A549 (cell line): ENCODE data around the gene NMNAT2. TPM values are rescaled to one million over a fixed set of nuclear protein-coding genes. Genes with fewer than 3 reads are reported as not detected.
A peak's percentile ranks its signal among the peaks of the same experiment; 100 is the strongest.

ENCODE experiments used
- ATAC-seq, 2 experiments: fragments of 200-7000 bp in 1 of 2; fragments of >200 bp in 1 of 2; cut with Nextera tagmentation in 1 of 2; cut with Tn5 transposase in 1 of 2; 3 replicates each; pipeline versions ENCODE4 v1.8.0 to v1.9.1; 2018 to 2020; ENCODE audit warnings: mild to moderate bottlenecking in 1 of 2, moderate library complexity in 1 of 2
- CTCF ChIA-PET: fragments of 300-600 bp; sonication (Branson Sonifier 250); formaldehyde crosslinking; extraction: SDS; loops from one replicate; lab custom pipeline; 2021; ENCODE audit warnings: antibody characterized with exemption, inconsistent platforms; lab: Yijun Ruan, JAX
- POLR2A ChIA-PET: fragments of 350-600 bp; formaldehyde crosslinking; extraction: SDS; loops from one replicate; lab custom pipeline; 2021; ENCODE audit warnings: antibody characterized with exemption, inconsistent platforms; lab: Yijun Ruan, JAX
- DNase-seq, 2 experiments: peaks; one replicate each; pipeline versions ENCODE4 v3.0.0 to v3.0.0-alpha.2; 2011 to 2016; ENCODE audit warnings: low read depth in 1 of 2, low spot score in 1 of 2
- FAIRE-seq: peaks from 2 replicates; lab custom pipeline; 2011; peaks lifted over from hg19 to GRCh38; lab: Jason Lieb, UNC
- H3K27ac ChIP-seq, 2 experiments: fragments of >200 bp; sonication (Bioruptor Twin); formaldehyde crosslinking; 3 replicates each; pipeline ENCODE4 v1.5.1; 2016 to 2017
- H3K4me1 ChIP-seq: fragments of >200 bp; sonication (Bioruptor Twin); formaldehyde crosslinking; 3 replicates; pipeline ENCODE4 v1.6.1; 2016
- H3K4me2 ChIP-seq: fragments of >200 bp; sonication (Bioruptor Twin); formaldehyde crosslinking; 3 replicates; pipeline ENCODE4 v1.6.1; 2016
- H3K4me3 ChIP-seq: fragments of >200 bp; sonication (Bioruptor Twin); formaldehyde crosslinking; 3 replicates; pipeline ENCODE4 v1.5.1; 2016
- H3K9me3 ChIP-seq: fragments of >200 bp; sonication (Bioruptor Twin); formaldehyde crosslinking; 3 replicates; pipeline ENCODE4 v1.6.1; 2016
- BHLHE40 ChIP-seq: IDR thresholded peaks from 2 replicates; pipeline ENCODE4 v1.6.1; 2012; ENCODE audit warnings: low read depth, low read length, inconsistent platforms
- CEBPB ChIP-seq, 2 experiments: fragments of >200 bp in 1 of 2; sonication (Bioruptor Twin) in 1 of 2; formaldehyde crosslinking in 1 of 2; IDR thresholded peaks; 2 replicates each; pipeline ENCODE4 v1.6.1; 2012 to 2016
- CHD2 ChIP-seq: fragments of 150-350 bp; IDR thresholded peaks from 2 replicates; pipeline ENCODE4 v1.6.1; 2014; ENCODE audit warnings: low read length; ENCODE audit not compliant: partially characterized antibody
- FOSB ChIP-seq: fragments of 250-450 bp; sonication (Bioruptor Pico); IDR thresholded peaks from 2 replicates; pipeline ENCODE4 v1.5.0; 2020; ENCODE audit warnings: mild to moderate bottlenecking, moderate library complexity
- HEYL ChIP-seq: fragments of 250-450 bp; sonication (Bioruptor Pico); IDR thresholded peaks from 2 replicates; pipeline ENCODE4 v1.8.0; 2021; ENCODE audit warnings: mild to moderate bottlenecking, moderate library complexity
- JUNB ChIP-seq: fragments of >200 bp; sonication (Bioruptor Twin); formaldehyde crosslinking; IDR thresholded peaks from 2 replicates; pipeline ENCODE4 v1.6.1; 2016
- MAZ ChIP-seq: fragments of 150-350 bp; IDR thresholded peaks from 2 replicates; pipeline ENCODE4 v1.6.1; 2014; ENCODE audit warnings: antibody characterized with exemption, low read depth, low read length, borderline replicate concordance
- NFE2L2 ChIP-seq: fragments of 150-350 bp; conservative IDR thresholded peaks from 2 replicates; pipeline ENCODE4 v1.6.1; 2014; ENCODE audit warnings: low read length
- NPAS2 ChIP-seq: fragments of 250-450 bp; sonication (Bioruptor Pico); IDR thresholded peaks from 2 replicates; pipeline ENCODE4 v1.8.0; 2022; ENCODE audit warnings: mild to moderate bottlenecking, moderate library complexity, borderline replicate concordance
- POLR2A ChIP-seq: IDR thresholded peaks from 2 replicates; pipeline ENCODE4 v1.6.1; 2012; ENCODE audit warnings: mild to moderate bottlenecking, low read length
- RCOR1 ChIP-seq: fragments of 150-350 bp; IDR thresholded peaks from 2 replicates; pipeline ENCODE4 v1.6.1; 2014; ENCODE audit warnings: antibody characterized with exemption, low read length, low read depth
- RFX5 ChIP-seq: fragments of 450-650 bp; IDR thresholded peaks from 2 replicates; pipeline ENCODE4 v1.7.1; 2014; ENCODE audit warnings: antibody characterized with exemption, mild to moderate bottlenecking, moderate library complexity
- SMC3 ChIP-seq: fragments of >200 bp; sonication (Bioruptor Twin); formaldehyde crosslinking; IDR thresholded peaks from 3 replicates; pipeline ENCODE4 v1.6.1; 2018; ENCODE audit warnings: inconsistent platforms
- SREBF2 ChIP-seq: fragments of 450-650 bp; IDR thresholded peaks from 2 replicates; pipeline ENCODE4 v1.6.1; 2014; ENCODE audit warnings: mild to moderate bottlenecking, moderate library complexity
- TFCP2L1 ChIP-seq: fragments of 250-450 bp; sonication (Bioruptor Pico); IDR thresholded peaks from 2 replicates; pipeline ENCODE4 v1.5.0; 2021; ENCODE audit warnings: mild to moderate bottlenecking
- TP53 ChIP-seq: fragments of 250-450 bp; sonication (Bioruptor Pico); IDR thresholded peaks from 2 replicates; pipeline ENCODE4 v1.5.0; 2021; ENCODE audit warnings: mild to moderate bottlenecking, moderate library complexity
- ZFP36 ChIP-seq: fragments of 450-650 bp; IDR thresholded peaks from 2 replicates; pipeline ENCODE4 v1.6.1; 2014; ENCODE audit warnings: borderline replicate concordance; ENCODE audit not compliant: partially characterized antibody
- ZNF302 ChIP-seq: fragments of 250-450 bp; sonication (Bioruptor Pico); IDR thresholded peaks from 2 replicates; pipeline ENCODE4 v1.9.0; 2021; ENCODE audit warnings: inconsistent platforms, mild to moderate bottlenecking, moderate library complexity
- ZSCAN20 ChIP-seq: fragments of 250-450 bp; sonication (Bioruptor Pico); IDR thresholded peaks from 2 replicates; pipeline ENCODE4 v1.8.0; 2022; ENCODE audit warnings: mild to moderate bottlenecking, moderate library complexity
- WGBS: methylation state at CpG from one replicate; pipeline ENCODE4 v1.1.6; 2017; ENCODE audit errors: missing lambda C conversion rate; 5-methylcytosine and 5-hydroxymethylcytosine counted together
- polyA plus RNA-seq, 4 experiments: library from polyadenylated mRNA; depleted of rRNA in 3 of 4; stranded (reverse); fragments of >200 nt; fragmentation: RNase III in 1 of 4; extraction: RNeasy Plus Mini Kit Qiagen cat#74134 plus additional on column Dnase treatment in 1 of 4; gene quantifications; 2 replicates in 3 of 4; 3 replicates in 1 of 4; pipeline ENCODE4 v1.2.3, GENCODE V29; 2011 to 2017
- TF ChIP-seq, protein P1 (sequence below): fragments of >200 bp; sonication (Bioruptor Twin); formaldehyde crosslinking; IDR thresholded peaks from 3 replicates; pipeline ENCODE4 v1.5.1; 2016
- TF ChIP-seq, protein P2 (sequence below): fragments of 200-600 bp; sonication (generic); IDR thresholded peaks from 2 replicates; pipeline ENCODE4 v1.6.1; 2016; ENCODE audit warnings: antibody characterized with exemption, mild to moderate bottlenecking, moderate library complexity

NMNAT2 gene
- polyA plus RNA-seq, 2 of the 4 experiments (the other 2 are of a cell fraction): 0.16 to 0.63 TPM

DNA sequence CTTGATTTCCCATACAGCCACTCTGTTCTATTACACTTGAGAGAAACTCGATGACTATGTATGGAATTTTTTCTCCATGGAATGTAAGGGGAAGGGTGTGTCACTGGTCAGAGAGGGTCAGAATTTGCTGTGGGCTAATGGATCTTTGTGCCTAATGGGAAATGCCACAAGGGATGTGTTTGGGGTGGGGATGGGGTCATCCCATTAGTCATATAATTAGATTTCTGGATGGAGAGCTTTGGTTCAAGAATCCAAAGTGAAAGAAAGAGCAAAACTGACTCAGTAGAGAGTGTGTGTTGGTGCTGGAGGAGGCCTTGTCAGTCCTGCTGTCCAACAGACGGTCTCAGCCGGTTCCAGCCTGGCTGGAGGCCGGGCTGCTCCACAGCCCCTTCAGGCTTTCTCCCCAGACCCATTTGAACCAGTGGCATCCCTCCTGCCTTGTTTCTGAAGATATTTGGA lies 145.8 kb downstream of the NMNAT2 start:
- Histone ChIP-seq H3K27ac (peak overlapping the region in 1 of 2 experiments; percentile 61; a peak in 3 of 6 replicates), H3K4me3 (no peak overlapping the region), H3K4me2 (peak overlapping the region; percentile 42; the same call in 2 of the 3 replicates), H3K4me1 (peaks cover 24% of the 10 kb centered on the region), H3K9me3 (no peaks in the 10 kb centered on the region)
- FAIRE-seq (no peak), ATAC-seq (peak; percentile 57 to 77; a peak in 5 of 6 replicates), DNase-seq (peak; percentile 40 to 53)
- TF ChIP-seq FOSB (CRISPR knock-in tag) (no peak), TP53 (CRISPR knock-in tag) (no peak), POLR2A (no peak), TFCP2L1 (CRISPR knock-in tag) (no peak), RCOR1 (no peak), CHD2 (no peak), ZFP36 (no peak), BHLHE40 (no peak), SMC3 (no peak), JUNB (no peak), CEBPB (IDR thresholded peaks at IDR 0.05) (no peak), ZNF302 (CRISPR knock-in tag) (no peak), MAZ (no peak), SREBF2 (no peak), HEYL (CRISPR knock-in tag) (no peak)
- TF ChIP-seq, protein P1, sequence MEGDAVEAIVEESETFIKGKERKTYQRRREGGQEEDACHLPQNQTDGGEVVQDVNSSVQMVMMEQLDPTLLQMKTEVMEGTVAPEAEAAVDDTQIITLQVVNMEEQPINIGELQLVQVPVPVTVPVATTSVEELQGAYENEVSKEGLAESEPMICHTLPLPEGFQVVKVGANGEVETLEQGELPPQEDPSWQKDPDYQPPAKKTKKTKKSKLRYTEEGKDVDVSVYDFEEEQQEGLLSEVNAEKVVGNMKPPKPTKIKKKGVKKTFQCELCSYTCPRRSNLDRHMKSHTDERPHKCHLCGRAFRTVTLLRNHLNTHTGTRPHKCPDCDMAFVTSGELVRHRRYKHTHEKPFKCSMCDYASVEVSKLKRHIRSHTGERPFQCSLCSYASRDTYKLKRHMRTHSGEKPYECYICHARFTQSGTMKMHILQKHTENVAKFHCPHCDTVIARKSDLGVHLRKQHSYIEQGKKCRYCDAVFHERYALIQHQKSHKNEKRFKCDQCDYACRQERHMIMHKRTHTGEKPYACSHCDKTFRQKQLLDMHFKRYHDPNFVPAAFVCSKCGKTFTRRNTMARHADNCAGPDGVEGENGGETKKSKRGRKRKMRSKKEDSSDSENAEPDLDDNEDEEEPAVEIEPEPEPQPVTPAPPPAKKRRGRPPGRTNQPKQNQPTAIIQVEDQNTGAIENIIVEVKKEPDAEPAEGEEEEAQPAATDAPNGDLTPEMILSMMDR: no peak
- WGBS: 73% methylated on average over 4 of the region's 4 CpGs
- ChIA-PET CTCF (interaction anchor here (0.7 to 7.4 kb wide), 3 partner anchors 8 to 46 kb away, joined by 3 to 71 read pairs (median 6); no protein-coding TSS in a partner anchor), POLR2A (interaction anchor here (1.4 kb wide), 1 partner anchor 10 kb away, joined by 3 read pairs; no protein-coding TSS in a partner anchor)

DNA sequence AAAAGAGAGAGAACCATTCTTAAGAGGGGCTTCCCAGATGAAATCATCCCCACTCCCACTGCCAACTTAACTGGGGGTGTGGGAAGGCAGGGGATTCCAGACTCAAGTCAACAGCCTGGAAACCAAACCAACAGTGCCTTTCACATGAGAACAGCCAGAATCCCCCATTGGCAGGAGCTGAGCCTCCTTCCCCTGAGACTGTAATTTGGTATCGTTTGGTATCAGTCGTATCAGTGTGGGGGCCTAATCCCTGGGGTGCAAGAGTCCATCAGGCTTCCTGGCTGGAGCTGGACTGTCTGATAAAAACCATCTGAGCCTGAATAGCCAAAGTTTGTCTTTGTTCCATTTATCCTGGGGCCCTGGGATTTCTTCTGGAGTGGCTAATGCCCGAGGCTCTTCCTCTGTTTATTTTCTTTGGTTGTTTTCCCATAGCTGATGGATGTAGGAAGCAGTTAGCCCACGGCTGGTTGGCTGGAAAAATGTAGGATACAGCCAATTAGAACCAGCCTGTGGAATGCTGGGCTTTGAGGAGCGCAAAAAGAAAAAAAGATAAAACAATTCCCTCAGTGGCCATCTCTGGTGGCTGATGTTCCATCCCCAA lies 147.5 kb downstream of the NMNAT2 start:
- peak overlapping the region; percentile 16; the same call in 1 of the 3 replicates for H3K4me2 ChIP-seq
- TF ChIP-seq, protein P2, sequence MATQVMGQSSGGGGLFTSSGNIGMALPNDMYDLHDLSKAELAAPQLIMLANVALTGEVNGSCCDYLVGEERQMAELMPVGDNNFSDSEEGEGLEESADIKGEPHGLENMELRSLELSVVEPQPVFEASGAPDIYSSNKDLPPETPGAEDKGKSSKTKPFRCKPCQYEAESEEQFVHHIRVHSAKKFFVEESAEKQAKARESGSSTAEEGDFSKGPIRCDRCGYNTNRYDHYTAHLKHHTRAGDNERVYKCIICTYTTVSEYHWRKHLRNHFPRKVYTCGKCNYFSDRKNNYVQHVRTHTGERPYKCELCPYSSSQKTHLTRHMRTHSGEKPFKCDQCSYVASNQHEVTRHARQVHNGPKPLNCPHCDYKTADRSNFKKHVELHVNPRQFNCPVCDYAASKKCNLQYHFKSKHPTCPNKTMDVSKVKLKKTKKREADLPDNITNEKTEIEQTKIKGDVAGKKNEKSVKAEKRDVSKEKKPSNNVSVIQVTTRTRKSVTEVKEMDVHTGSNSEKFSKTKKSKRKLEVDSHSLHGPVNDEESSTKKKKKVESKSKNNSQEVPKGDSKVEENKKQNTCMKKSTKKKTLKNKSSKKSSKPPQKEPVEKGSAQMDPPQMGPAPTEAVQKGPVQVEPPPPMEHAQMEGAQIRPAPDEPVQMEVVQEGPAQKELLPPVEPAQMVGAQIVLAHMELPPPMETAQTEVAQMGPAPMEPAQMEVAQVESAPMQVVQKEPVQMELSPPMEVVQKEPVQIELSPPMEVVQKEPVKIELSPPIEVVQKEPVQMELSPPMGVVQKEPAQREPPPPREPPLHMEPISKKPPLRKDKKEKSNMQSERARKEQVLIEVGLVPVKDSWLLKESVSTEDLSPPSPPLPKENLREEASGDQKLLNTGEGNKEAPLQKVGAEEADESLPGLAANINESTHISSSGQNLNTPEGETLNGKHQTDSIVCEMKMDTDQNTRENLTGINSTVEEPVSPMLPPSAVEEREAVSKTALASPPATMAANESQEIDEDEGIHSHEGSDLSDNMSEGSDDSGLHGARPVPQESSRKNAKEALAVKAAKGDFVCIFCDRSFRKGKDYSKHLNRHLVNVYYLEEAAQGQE: no peak
- TF ChIP-seq ZSCAN20 (no peak), RFX5 (no peak), NPAS2 (CRISPR knock-in tag) (no peak), SREBF2 (no peak), NFE2L2 (no peak)
- TF ChIP-seq, all 56 proteins: peak for 0
- H3K9me3 ChIP-seq: no peaks in the 10 kb centered on the region
- DNase-seq: no peak
- FAIRE-seq: no peak
- 54% methylated on average over 5 of the region's 5 CpGs for WGBS
- ChIA-PET CTCF (interaction anchor here (0.9 to 7.4 kb wide), 2 partner anchors 10 to 12 kb away, joined by 4 to 71 read pairs; no protein-coding TSS in a partner anchor), POLR2A (no interaction called here)
- no peak for ATAC-seq
- peaks cover 24% of the 10 kb centered on the region for H3K4me1 ChIP-seq
- H3K4me3 ChIP-seq: no peak overlapping the region
- 0 out of 6 replicates have a peak overlapping the region, but pooled peaks of 1 of the 2 experiments have one; percentile 2 for H3K27ac ChIP-seq
